Stimulated activated CD4-positive, alpha-beta T cell treated with anti-CD3 and anti-CD28 coated beads, Interleukin-1b, Interleukin-23, amount 100 ng/mL, for 4 hours (primary cell): ENCODE measurements around the gene SACM1L.

ENCODE experiments used
- DNase-seq, 2 donors: peaks; one replicate each; pipeline ENCODE4 v3.0.0-alpha.2; 2020; ENCODE audit warnings: low read depth in 2 of 2

SACM1L gene

DNA sequence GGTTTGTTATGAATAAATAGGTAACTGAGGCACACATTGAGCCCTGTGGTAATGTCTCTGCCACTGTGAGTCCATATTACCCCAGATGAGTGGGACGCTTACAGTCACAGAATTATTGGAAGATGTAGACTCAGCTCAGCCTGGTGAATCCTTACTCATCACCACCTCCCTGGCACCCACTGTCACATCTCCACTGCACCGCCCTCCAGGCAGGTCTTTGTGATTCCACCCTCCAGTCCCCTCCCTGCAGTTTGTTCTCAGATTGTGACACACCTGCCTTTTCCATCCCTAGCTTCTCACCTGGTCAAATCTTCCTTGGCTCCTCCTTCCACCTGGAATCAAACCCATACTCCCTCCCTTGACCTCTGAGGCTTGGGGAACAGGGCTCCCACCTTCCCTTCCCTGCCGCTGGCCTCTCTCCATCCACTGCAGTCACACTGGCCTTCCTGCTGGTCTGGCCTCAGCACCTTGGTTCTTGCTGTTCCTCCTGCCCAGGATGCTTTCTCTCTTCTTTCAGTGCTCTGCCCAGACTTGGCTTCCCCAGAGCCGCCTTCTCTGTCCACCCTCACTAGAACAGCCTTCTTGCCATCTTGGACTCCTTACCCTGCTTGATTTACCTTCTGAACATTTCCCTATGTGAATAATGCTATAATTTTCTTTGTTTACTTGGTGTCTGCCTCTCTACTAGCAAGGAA is 97.8 kb downstream of the SACM1L start:
- no peak for DNase-seq

DNA sequence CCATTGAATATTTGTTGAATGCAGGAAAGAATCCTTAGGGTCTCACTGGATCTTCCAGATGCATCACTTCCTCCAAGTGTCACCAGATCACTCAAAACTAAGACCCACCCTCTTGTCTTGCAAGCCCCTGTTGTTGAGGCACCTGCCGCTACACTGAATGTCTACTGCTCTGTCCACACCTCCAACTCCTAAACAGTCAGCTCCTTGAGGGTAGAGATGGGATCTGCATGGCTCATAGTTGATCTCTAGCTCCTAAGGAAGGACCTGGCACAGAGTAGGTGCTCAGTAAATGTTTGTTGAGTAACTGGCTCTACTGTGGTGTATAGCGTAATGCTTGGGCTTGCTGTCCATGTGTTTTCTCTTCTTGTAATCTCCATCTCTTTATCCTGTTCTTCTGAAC is 98.4 kb downstream of the SACM1L start:
- no peak for DNase-seq

GRCh38 chr3:45789235-45789812 is 100.1 kb downstream of the SACM1L start:
- no peak for DNase-seq

DNA sequence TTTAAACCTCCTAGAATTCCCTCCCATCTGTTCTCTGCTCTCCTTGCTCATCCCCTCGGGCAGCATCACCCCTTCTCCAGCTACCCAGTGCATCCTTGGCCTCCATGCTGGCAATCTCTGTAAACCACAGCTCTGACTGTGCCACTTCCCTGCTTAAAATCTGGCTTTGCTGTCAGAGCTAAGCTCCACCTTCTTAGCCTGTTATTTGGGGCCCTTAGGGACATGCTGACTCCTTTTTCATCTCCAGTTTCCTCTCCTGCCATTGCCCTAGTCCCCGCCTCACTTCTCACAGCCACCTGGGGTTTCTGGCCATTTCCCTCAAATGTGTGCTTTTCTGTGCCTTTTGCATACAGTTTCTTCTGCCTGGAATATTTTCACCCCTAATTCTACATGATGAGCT is 101.4 kb downstream of the SACM1L start:
- DNase-seq = no peak

DNA sequence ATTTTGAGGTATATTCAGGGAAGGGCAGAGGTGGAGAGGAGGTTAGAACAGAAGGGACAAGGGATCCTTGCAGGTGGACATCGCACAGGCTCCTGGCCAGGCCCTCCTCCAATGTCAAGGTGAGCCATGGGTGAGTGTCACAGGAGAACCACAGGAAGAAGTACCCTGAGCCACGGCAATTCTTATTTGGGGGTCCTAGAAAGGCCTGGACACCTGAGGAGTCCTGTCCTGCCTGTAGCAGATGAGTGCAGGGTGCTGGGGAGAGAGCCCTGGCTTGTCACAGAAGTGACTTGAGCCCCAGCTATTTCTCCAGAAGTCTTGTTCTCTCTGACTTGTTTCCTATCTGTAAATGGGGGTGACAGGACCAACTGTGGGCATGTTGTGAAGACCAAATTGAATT is 102.8 kb downstream of the SACM1L start:
- no peak for DNase-seq

DNA sequence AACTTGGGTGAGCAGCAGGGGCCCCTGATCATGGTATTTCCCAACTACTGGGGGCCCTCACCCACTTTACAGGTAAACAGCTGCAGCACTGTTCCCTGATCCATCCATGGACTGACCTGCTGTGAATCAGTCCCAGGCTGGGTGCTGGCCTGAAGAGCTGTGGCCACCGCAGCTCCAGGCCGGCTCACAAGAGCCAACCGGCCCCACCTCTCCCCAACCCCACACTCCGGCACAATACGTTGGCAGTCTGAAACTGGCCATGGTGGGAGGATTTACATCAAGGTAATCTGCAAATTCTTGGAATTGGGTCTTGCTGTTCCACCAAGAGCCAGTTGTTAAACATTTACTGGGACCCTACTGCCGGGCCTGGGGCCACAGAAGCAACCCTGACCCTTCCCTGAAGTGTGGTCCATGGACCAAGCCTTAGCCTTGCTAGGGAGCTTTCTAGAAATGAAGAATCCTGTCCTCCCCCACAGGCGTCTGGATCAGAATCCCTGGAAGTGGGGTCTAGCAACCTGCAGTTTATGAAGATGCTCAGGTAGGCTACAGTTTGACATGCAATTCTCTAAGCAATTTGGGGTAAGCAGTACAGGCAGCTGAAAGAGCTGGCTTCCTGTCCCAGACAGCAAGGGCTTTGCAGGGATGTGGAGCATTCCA is 103.4 kb downstream of the SACM1L start:
- no peak for DNase-seq

DNA sequence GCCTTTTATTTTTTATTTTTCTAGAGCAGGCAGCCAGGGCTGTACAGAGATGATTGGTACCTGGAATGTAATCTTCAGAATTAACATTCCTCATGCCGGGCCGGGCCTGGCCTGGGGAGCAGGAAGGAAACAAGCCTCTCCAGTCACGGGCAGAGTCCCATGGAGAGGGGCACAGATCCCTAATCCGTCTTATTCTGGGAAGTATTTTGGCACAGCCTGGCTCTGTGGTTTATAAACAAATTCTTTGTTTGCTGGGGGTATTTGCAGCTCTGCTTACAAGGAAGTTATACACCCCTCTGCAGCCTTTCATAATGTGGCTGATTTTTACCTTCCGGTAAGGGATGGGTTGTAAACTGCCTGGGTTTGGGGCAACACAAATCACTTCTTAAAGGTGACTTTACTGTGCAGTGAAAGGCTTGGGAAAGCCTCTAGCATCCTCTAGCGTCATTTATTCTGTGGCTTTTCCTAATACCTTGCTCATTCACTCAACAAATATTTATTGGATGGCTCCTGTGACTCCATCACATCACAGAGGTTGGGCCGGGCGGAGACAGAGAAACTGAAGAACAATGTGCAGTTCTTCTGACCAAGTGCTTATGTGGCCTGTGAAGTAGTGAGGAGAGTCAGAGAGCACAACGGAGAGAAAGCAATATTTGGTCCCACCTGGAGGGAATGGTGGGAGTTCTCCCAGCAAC is 104.4 kb downstream of the SACM1L start:
- no peak for DNase-seq

GRCh38 chr3:45794177-45794560 is 105.0 kb downstream of the SACM1L start:
- DNase-seq = no peak

DNA sequence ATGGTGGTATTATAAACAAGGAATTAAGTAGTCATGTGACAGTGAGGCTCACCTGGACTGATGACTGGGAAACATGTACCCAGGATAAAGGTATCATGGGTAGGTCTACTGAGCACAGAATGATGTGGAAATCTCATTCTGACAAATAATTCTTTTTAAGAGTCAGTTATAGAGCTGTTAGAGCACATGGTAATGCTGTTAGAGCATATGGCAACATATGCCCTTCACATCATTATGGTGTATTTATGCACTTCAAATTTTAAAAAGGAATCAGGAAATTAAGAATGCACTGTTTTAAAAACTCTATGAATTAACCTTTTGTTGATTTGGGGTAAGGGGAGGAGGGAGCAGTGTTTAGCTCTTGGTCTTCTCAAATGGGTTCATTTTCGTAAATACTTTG is 105.5 kb downstream of the SACM1L start:
- no peak for DNase-seq
